ENCODE data around the gene THAP5. TPM values are rescaled to one million over a fixed set of nuclear protein-coding genes. Genes with fewer than 3 reads are reported as not detected.

The THAP5 gene
- total RNA-seq, 1 experiment from 2014 or later, result 24.6 TPM

GRCh38 chr7:108613147-108613948 is 43.8 kb upstream of the THAP5 start:
- ChIA-PET CTCF (no interaction called here), POLR2A (no interaction called here)
- no peak for TF ChIP-seq TCF7L2 (IDR thresholded peaks at IDR 0.05; ENCODE audit: low read depth, low read length)
- peak; percentile 65; the same call in 1 of the 2 replicates for TF ChIP-seq CTCF (IDR thresholded peaks at IDR 0.05)
- H3K27me3 ChIP-seq (ENCODE audit: control insufficient read depth, insufficient read depth, low read length), result peaks cover 5% of the 10 kb centered on the region
- in situ Hi-C loops (cut with HindIII; ENCODE audit: low pct_unique_long_range_greater_than_20kb, low sequenced_read_pairs), result no loop called here
- BruUV-seq (replicated peaks), result no TSS peak
- H3K36me3 ChIP-seq (ENCODE audit: control insufficient read depth, insufficient read depth, low read length), result no peaks in the 10 kb centered on the region
- intact Hi-C loops (cut with micrococcal nuclease; ENCODE audit: unreplicated experiment), result no loop called here
- H3K9me3 ChIP-seq (ENCODE audit: control insufficient read depth, insufficient read depth, low read depth, low read length), result no peaks in the 10 kb centered on the region
- H3K4me3 ChIP-seq (ENCODE audit: low read depth in 2 of 2, low read length in 2 of 2), result no peak overlapping the region
- H3K27ac ChIP-seq (ENCODE audit: low read length), result no peak overlapping the region
- H3K4me1 ChIP-seq (ENCODE audit: control insufficient read depth, insufficient read depth, low read length), result no peaks in the 10 kb centered on the region
- peak; percentile 25 for DNase-seq (ENCODE audit: low read depth, low spot score)
- no peak for ATAC-seq

GRCh38 chr7:108611268-108611667 is 41.8 kb upstream of the THAP5 start:
- no peak for ATAC-seq
- TF ChIP-seq SIN3A (IDR thresholded peaks at IDR 0.05; ENCODE audit: borderline replicate concordance, insufficient read depth, low read depth, low read length) (no peak), POLR2AphosphoS5 (IDR thresholded peaks at IDR 0.05; ENCODE audit: low read depth, low read length) (no peak), REST (IDR thresholded peaks at IDR 0.05; ENCODE audit: insufficient read depth in 1 of 2, low read depth in 2 of 2, low read length in 1 of 2) (no peak), CTCF (IDR thresholded peaks at IDR 0.05) (no peak), TCF7L2 (IDR thresholded peaks at IDR 0.05; ENCODE audit: low read depth, low read length) (no peak)
- Histone ChIP-seq H3K27ac (ENCODE audit: low read length) (no peak overlapping the region), H3K36me3 (ENCODE audit: control insufficient read depth, insufficient read depth, low read length) (no peaks in the 10 kb centered on the region), H3K4me3 (ENCODE audit: low read depth in 2 of 2, low read length in 2 of 2) (no peak overlapping the region), H3K4me1 (ENCODE audit: control insufficient read depth, insufficient read depth, low read length) (no peaks in the 10 kb centered on the region), H3K27me3 (ENCODE audit: control insufficient read depth, insufficient read depth, low read length) (peaks cover 5% of the 10 kb centered on the region; the same call in 1 of the 2 replicates), H3K9me3 (ENCODE audit: control insufficient read depth, insufficient read depth, low read depth, low read length) (no peaks in the 10 kb centered on the region)
- in situ Hi-C loops (cut with HindIII; ENCODE audit: low pct_unique_long_range_greater_than_20kb, low sequenced_read_pairs), result no loop called here
- intact Hi-C loops (cut with micrococcal nuclease; ENCODE audit: unreplicated experiment), result no loop called here
- POLR2A ChIA-PET, result no interaction called here
- CTCF ChIA-PET, result no interaction called here
- no peak for DNase-seq (ENCODE audit: low read depth, low spot score)
- no TSS peak for BruUV-seq (replicated peaks)

All from Panc1 (cell line).